ENCODE data around the gene OR6B2.

OR6B2 gene

GRCh38 chr2:240043279-240043989 lies 13.2 kb upstream of the OR6B2 start:
- TF ChIP-seq, protein P1, sequence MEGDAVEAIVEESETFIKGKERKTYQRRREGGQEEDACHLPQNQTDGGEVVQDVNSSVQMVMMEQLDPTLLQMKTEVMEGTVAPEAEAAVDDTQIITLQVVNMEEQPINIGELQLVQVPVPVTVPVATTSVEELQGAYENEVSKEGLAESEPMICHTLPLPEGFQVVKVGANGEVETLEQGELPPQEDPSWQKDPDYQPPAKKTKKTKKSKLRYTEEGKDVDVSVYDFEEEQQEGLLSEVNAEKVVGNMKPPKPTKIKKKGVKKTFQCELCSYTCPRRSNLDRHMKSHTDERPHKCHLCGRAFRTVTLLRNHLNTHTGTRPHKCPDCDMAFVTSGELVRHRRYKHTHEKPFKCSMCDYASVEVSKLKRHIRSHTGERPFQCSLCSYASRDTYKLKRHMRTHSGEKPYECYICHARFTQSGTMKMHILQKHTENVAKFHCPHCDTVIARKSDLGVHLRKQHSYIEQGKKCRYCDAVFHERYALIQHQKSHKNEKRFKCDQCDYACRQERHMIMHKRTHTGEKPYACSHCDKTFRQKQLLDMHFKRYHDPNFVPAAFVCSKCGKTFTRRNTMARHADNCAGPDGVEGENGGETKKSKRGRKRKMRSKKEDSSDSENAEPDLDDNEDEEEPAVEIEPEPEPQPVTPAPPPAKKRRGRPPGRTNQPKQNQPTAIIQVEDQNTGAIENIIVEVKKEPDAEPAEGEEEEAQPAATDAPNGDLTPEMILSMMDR (conservative IDR thresholded peaks at IDR 0.05; ENCODE audit: low read length) = no peak
- TF ChIP-seq EZH2phosphoT487 (IDR thresholded peaks at IDR 0.05; ENCODE audit: borderline replicate concordance) = no peak
- no peak overlapping the region for H2AFZ ChIP-seq (ENCODE audit: low read length)
- H3K4me2 ChIP-seq (ENCODE audit: low read depth, low read length, poor library complexity, severe bottlenecking) = no peak overlapping the region
- no peaks in the 10 kb centered on the region for H3K79me2 ChIP-seq (ENCODE audit: insufficient read depth, low read length)
- H4K20me1 ChIP-seq (ENCODE audit: insufficient read depth, low read length, poor library complexity, severe bottlenecking) = no peaks in the 10 kb centered on the region
- no peaks in the 10 kb centered on the region for H3K27me3 ChIP-seq (ENCODE audit: insufficient read depth, low read length, poor library complexity, severe bottlenecking)
- H3K4me1 ChIP-seq (ENCODE audit: insufficient read depth, low read length, poor library complexity, severe bottlenecking) = no peaks in the 10 kb centered on the region
- H3K9me3 ChIP-seq (ENCODE audit: insufficient read depth, low read depth, low read length) = no peaks in the 10 kb centered on the region
- no peaks in the 10 kb centered on the region for H3F3A ChIP-seq (ENCODE audit: low read depth)
- no peaks in the 10 kb centered on the region for H3K9me2 ChIP-seq (replicated peaks; ENCODE audit: low read depth, low read length)
- no peaks in the 10 kb centered on the region for H3K36me3 ChIP-seq (ENCODE audit: insufficient read depth, low read length)
- H3K4me3 ChIP-seq (ENCODE audit: low read length, poor library complexity, severe bottlenecking) = no peak overlapping the region
- H3K9ac ChIP-seq (ENCODE audit: low read depth, low read length, poor library complexity, severe bottlenecking) = no peak overlapping the region

GRCh38 chr2:240042740-240043139 lies 12.5 kb upstream of the OR6B2 start:
- no peaks in the 10 kb centered on the region for H3K79me2 ChIP-seq (ENCODE audit: insufficient read depth, low read length)
- TF ChIP-seq EZH2phosphoT487 (IDR thresholded peaks at IDR 0.05; ENCODE audit: borderline replicate concordance) = no peak
- TF ChIP-seq, protein P1 (conservative IDR thresholded peaks at IDR 0.05; ENCODE audit: low read length) = no peak

DNA sequence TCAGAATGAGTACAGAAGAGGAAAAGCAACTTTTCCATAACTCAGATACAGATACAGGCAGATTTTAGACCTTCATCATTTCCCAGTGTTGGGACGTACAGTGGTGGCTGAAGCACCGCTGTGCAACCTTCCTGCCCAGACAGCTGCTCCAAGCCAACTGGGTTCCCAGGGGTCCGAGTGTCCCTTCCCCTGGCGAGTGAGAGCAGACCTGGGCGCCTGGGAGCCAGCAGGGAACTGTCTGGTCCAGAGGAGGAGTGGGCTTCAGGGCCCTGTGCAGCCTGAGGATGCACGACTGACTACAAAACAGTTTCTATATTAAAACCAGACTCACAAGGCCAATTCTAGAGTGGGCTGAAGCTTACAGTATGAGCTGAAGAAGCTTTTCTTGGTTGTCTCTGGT lies 11.1 kb upstream of the OR6B2 start:
- H3K36me3 ChIP-seq (ENCODE audit: insufficient read depth, low read length) = no peaks in the 10 kb centered on the region
- TF ChIP-seq EZH2phosphoT487 (IDR thresholded peaks at IDR 0.05; ENCODE audit: borderline replicate concordance) = no peak
- TF ChIP-seq, protein P1 (conservative IDR thresholded peaks at IDR 0.05; ENCODE audit: low read length) = no peak
- no peak overlapping the region for H3K4me3 ChIP-seq (ENCODE audit: low read length, poor library complexity, severe bottlenecking)
- no peaks in the 10 kb centered on the region for H3K79me2 ChIP-seq (ENCODE audit: insufficient read depth, low read length)
- no peak overlapping the region for H3K9ac ChIP-seq (ENCODE audit: low read depth, low read length, poor library complexity, severe bottlenecking)
- no peak overlapping the region for H3K4me2 ChIP-seq (ENCODE audit: low read depth, low read length, poor library complexity, severe bottlenecking)
- H3K4me1 ChIP-seq (ENCODE audit: insufficient read depth, low read length, poor library complexity, severe bottlenecking) = no peaks in the 10 kb centered on the region
- no peaks in the 10 kb centered on the region for H3F3A ChIP-seq (ENCODE audit: low read depth)
- H3K27me3 ChIP-seq (ENCODE audit: insufficient read depth, low read length, poor library complexity, severe bottlenecking) = no peaks in the 10 kb centered on the region
- no peaks in the 10 kb centered on the region for H3K9me3 ChIP-seq (ENCODE audit: insufficient read depth, low read depth, low read length)
- H3K9me2 ChIP-seq (replicated peaks; ENCODE audit: low read depth, low read length) = no peaks in the 10 kb centered on the region
- no peaks in the 10 kb centered on the region for H4K20me1 ChIP-seq (ENCODE audit: insufficient read depth, low read length, poor library complexity, severe bottlenecking)
- no peak overlapping the region for H2AFZ ChIP-seq (ENCODE audit: low read length)

More at GRCh38 chr2:240042740-240043139, 12.5 kb upstream of the OR6B2 start:
- no peak overlapping the region for H3K4me3 ChIP-seq (ENCODE audit: low read length, poor library complexity, severe bottlenecking)
- H3K4me2 ChIP-seq (ENCODE audit: low read depth, low read length, poor library complexity, severe bottlenecking) = no peak overlapping the region
- no peaks in the 10 kb centered on the region for H3K4me1 ChIP-seq (ENCODE audit: insufficient read depth, low read length, poor library complexity, severe bottlenecking)
- no peaks in the 10 kb centered on the region for H3K9me3 ChIP-seq (ENCODE audit: insufficient read depth, low read depth, low read length)
- H3K9ac ChIP-seq (ENCODE audit: low read depth, low read length, poor library complexity, severe bottlenecking) = no peak overlapping the region
- no peaks in the 10 kb centered on the region for H3K9me2 ChIP-seq (replicated peaks; ENCODE audit: low read depth, low read length)
- no peaks in the 10 kb centered on the region for H4K20me1 ChIP-seq (ENCODE audit: insufficient read depth, low read length, poor library complexity, severe bottlenecking)
- no peaks in the 10 kb centered on the region for H3F3A ChIP-seq (ENCODE audit: low read depth)
- no peak overlapping the region for H2AFZ ChIP-seq (ENCODE audit: low read length)
- no peaks in the 10 kb centered on the region for H3K36me3 ChIP-seq (ENCODE audit: insufficient read depth, low read length)
- no peaks in the 10 kb centered on the region for H3K27me3 ChIP-seq (ENCODE audit: insufficient read depth, low read length, poor library complexity, severe bottlenecking)
